ENCODE measurements around the gene LAMA5. TPM values are rescaled to one million over a fixed set of nuclear protein-coding genes. Genes with fewer than 3 reads are reported as not detected.

The LAMA5 gene
- total RNA-seq, 2 experiments from 2014 or later: 53.3 to 162 TPM

GRCh38 chr20:62345681-62346370 lies 21.3 kb downstream of the LAMA5 start:
- intact Hi-C loops (cut with micrococcal nuclease; ENCODE audit: unreplicated experiment): no loop called here
- CTCF ChIA-PET (ENCODE audit: unreplicated experiment): no interaction called here
- H3K79me2 ChIP-seq (ENCODE audit: insufficient read depth, low read depth, low read length): peaks cover 4% of the 10 kb centered on the region; the same call in 1 of the 2 replicates

GRCh38 chr20:62344782-62345181 lies 22.3 kb downstream of the LAMA5 start:
- H4K20me1 ChIP-seq (ENCODE audit: insufficient read depth, low read length): no peaks in the 10 kb centered on the region
- DNase-seq (ENCODE audit: low spot score): no peak
- ChIA-PET POLR2A (no interaction called here), CTCF (ENCODE audit: unreplicated experiment) (no interaction called here)
- no TSS peak for BruUV-seq (replicated peaks)
- H3K4me3 ChIP-seq (ENCODE audit: low read depth, low read length, poor library complexity, severe bottlenecking): no peak overlapping the region
- H3K27ac ChIP-seq (ENCODE audit: low read depth, low read length, poor library complexity, severe bottlenecking): no peak overlapping the region
- H3K4me2 ChIP-seq (ENCODE audit: low read length): no peak overlapping the region
- H3K9me2 ChIP-seq (ENCODE audit: insufficient read depth, low read length): no peaks in the 10 kb centered on the region
- H3K36me3 ChIP-seq (ENCODE audit: insufficient read depth, low read length): peaks cover 32% of the 10 kb centered on the region
- H2AFZ ChIP-seq (ENCODE audit: low read length): no peak overlapping the region
- intact Hi-C loops (cut with micrococcal nuclease; ENCODE audit: unreplicated experiment): no loop called here
- peaks cover 31% of the 10 kb centered on the region for H3K4me1 ChIP-seq (ENCODE audit: insufficient read depth, low read length, poor library complexity, severe bottlenecking)
- peaks cover 4% of the 10 kb centered on the region; the same call in 1 of the 2 replicates for H3K79me2 ChIP-seq (ENCODE audit: insufficient read depth, low read depth, low read length)
- 0 out of 2 replicates have a peak, but pooled peaks cover 7% of the 10 kb centered on the region for H3K9me3 ChIP-seq (ENCODE audit: low read length)
- TF ChIP-seq CTCF (conservative IDR thresholded peaks at IDR 0.05; ENCODE audit: low read length): no peak
- no peak for TF ChIP-seq EZH2phosphoT487 (IDR thresholded peaks at IDR 0.05; ENCODE audit: borderline replicate concordance, low read depth, low read length)

More at GRCh38 chr20:62345681-62346370, 21.3 kb downstream of the LAMA5 start:
- no peak overlapping the region for H2AFZ ChIP-seq (ENCODE audit: low read length)
- DNase-seq (ENCODE audit: low spot score): no peak
- no peaks in the 10 kb centered on the region for H4K20me1 ChIP-seq (ENCODE audit: insufficient read depth, low read length)
- BruUV-seq (replicated peaks): no TSS peak
- peaks cover 20% of the 10 kb centered on the region for H3K4me1 ChIP-seq (ENCODE audit: insufficient read depth, low read length, poor library complexity, severe bottlenecking)
- H3K9me2 ChIP-seq (ENCODE audit: insufficient read depth, low read length): no peaks in the 10 kb centered on the region
- H3K4me2 ChIP-seq (ENCODE audit: low read length): no peak overlapping the region
- POLR2A ChIA-PET: no interaction called here
- TF ChIP-seq EZH2phosphoT487 (IDR thresholded peaks at IDR 0.05; ENCODE audit: borderline replicate concordance, low read depth, low read length): no peak
- no peak for TF ChIP-seq CTCF (conservative IDR thresholded peaks at IDR 0.05; ENCODE audit: low read length)
- 0 out of 2 replicates have a peak, but pooled peaks cover 7% of the 10 kb centered on the region for H3K9me3 ChIP-seq (ENCODE audit: low read length)
- H3K4me3 ChIP-seq (ENCODE audit: low read depth, low read length, poor library complexity, severe bottlenecking): no peak overlapping the region
- peaks cover 37% of the 10 kb centered on the region for H3K36me3 ChIP-seq (ENCODE audit: insufficient read depth, low read length)
- H3K27ac ChIP-seq (ENCODE audit: low read depth, low read length, poor library complexity, severe bottlenecking): no peak overlapping the region

- Histone ChIP-seq H3K27ac (ENCODE audit: low read depth, low read length, poor library complexity, severe bottlenecking) (no peak overlapping the region), H4K20me1 (ENCODE audit: insufficient read depth, low read length) (no peaks in the 10 kb centered on the region), H3K4me1 (ENCODE audit: insufficient read depth, low read length, poor library complexity, severe bottlenecking) (peaks cover 38% of the 10 kb centered on the region), H3K4me3 (ENCODE audit: low read depth, low read length, poor library complexity, severe bottlenecking) (no peak overlapping the region), H3K36me3 (ENCODE audit: insufficient read depth, low read length) (peaks cover 29% of the 10 kb centered on the region), H3K4me2 (ENCODE audit: low read length) (no peak overlapping the region), H3K79me2 (ENCODE audit: insufficient read depth, low read depth, low read length) (peaks cover 4% of the 10 kb centered on the region; the same call in 1 of the 2 replicates), H3K9me3 (ENCODE audit: low read length) (0 out of 2 replicates have a peak, but pooled peaks cover 7% of the 10 kb centered on the region), H3K9me2 (ENCODE audit: insufficient read depth, low read length) (no peaks in the 10 kb centered on the region), H2AFZ (ENCODE audit: low read length) (no peak overlapping the region)
- ChIA-PET POLR2A (no interaction called here), CTCF (ENCODE audit: unreplicated experiment) (no interaction called here)
- TF ChIP-seq EZH2phosphoT487 (IDR thresholded peaks at IDR 0.05; ENCODE audit: borderline replicate concordance, low read depth, low read length) (no peak), CTCF (conservative IDR thresholded peaks at IDR 0.05; ENCODE audit: low read length) (no peak)
- BruUV-seq (replicated peaks): no TSS peak
- intact Hi-C loops (cut with micrococcal nuclease; ENCODE audit: unreplicated experiment): no loop called here
- no peak for DNase-seq (ENCODE audit: low spot score)
Observed at GRCh38 chr20:62344092-62344491, 23.0 kb downstream of the LAMA5 start.

Data from OCI-LY7 (cell line).